COLO668 (cell line): ENCODE measurements around the gene ZNF536.
"Not testable (repeated sequence)": the region's sequence is repeated elsewhere in the genome, so short reads cannot be mapped to it uniquely, and the experiment has no call there.

ENCODE experiments used
- DNase-seq: peaks from one replicate; lab custom pipeline; 2025; ENCODE audit not compliant: unreplicated experiment; lab: John Stamatoyannopoulos, UW

Gene ZNF536

DNA sequence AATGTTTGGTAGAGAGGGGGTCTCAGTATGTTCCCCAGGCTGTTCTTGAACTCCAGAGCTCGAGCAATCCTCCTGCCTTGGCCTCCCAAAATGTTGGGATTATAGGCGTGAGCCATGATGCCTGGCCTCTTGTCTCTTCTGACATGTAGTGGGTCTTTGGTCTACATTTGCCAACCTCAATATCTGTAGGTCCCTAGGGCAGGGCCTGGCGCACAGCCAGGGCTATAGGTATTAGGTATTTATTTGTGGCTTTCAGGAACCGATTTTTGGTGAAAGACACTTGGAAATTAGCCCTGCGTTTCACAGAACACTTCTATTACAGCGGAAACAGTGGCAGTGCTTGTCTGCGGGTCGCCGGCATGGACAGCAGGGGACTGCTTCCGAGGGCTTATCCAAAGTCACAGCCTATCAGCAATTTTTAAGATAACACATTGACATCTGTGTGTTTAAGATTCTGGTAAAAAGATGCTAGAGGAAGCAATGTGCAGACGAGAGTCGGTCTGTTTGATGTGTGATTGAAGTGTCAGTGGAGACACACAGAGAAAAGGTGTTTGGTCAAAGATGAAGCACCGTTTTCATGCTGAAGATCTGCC lies 14.5 kb downstream of the ZNF536 start:
- DNase-seq: no peak

DNA sequence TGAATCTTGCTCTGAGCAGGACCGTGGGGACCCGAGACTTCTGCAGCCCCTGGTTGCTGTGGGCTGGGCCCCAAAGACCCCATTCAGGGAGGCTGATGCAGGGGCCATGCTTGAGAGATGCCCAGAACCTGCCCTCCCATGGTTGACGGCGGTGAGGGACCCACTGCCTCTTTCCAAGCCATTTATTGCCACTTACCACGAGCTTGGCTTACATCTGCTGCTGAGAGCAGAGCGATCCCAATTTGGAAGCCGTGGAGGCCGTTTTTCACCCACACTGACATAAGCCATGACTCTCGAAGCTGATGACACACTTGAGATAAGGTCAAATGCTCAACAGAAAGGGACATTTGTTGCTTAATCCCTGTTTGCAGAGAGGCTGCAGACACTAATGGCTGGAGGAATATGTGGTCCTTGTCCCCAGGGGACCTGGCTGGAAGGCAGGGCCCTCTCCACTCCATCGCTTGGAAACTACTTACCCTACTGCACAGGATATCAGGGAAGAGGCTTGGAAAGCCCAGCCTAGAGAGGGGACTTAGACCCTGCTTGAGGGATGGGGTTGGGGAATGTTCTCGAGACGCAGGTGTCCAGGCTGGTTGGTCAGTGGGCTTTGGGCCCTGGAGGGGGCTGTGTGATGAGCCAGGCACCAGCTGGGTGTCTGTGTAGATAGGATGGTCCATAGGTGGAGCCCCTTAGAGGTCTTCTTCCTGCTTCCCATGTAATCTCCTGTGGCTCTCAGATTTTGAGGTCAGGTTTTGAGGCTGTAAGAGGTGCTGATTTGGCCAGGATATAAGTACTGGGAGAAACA lies 15.3 kb downstream of the ZNF536 start:
- no peak for DNase-seq

DNA sequence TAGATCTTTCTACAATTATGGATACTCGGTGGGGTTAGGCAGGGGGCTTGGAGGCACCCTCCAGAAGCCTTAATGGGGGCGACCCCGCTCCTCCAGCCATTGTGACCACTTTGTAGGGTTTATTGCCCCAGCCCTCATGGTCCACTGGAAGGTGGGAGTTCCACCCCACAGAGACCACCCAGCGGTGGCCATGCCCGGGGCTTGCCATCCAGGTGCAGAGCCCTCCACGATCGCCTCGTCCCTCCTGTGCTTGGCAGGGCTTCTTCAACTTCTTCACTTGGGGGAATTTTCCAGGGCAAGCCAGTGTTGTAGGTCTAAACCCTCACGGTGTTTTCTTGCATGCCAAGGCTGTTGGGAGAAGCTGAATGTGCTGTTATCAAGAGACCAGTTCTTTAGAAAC lies 16.1 kb downstream of the ZNF536 start:
- no peak for DNase-seq

DNA sequence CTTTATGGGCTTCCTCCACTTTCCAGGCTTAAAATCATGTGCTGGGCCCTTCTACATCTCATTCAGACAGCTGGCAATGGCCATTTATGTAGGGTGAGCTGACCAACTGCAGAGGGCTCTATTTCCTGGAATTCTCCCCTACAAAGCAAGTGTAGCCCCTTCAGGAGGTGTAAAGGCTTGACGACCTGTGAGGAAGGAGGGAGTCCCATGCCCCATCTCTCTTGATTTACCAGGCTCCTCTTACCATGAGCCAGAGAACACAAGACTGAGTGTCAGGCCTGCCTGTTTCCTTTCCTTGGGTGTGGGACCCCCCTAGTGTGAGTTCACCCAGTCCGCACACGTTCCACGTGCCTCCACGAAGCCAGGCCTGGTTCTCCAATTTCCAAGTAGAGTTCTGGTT lies 16.6 kb downstream of the ZNF536 start:
- DNase-seq: no peak

DNA sequence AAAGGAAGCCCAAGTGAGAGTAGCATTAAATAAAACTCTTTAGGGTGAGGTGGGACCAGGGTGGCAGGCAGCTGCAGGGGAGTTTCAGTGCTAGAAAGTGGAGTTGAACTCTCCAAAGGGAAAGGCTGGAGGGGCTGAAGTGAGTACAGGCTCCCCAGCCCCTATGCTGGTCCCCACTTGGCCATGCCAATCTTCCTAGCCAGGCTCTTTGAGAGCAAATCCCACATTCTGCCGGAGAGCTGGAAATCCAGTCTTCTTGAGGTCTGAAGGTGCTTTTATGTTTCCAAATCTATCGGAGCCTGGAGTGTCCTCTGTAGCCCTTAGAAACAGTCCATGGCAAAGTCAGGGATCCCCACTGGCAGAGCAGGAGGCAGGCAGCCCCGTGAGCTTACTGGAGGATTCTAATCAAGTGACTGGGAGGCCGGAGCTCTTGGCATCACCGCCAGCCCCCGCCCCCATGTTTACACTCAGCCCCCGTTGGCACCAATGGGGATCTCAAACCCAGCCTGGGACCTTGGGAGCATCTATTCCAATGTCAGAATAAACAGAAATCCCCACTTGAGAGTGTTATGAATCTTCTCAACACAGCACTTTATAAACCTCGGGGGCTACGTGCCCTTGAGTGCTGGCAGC lies 18.3 kb downstream of the ZNF536 start:
- DNase-seq: no peak

DNA sequence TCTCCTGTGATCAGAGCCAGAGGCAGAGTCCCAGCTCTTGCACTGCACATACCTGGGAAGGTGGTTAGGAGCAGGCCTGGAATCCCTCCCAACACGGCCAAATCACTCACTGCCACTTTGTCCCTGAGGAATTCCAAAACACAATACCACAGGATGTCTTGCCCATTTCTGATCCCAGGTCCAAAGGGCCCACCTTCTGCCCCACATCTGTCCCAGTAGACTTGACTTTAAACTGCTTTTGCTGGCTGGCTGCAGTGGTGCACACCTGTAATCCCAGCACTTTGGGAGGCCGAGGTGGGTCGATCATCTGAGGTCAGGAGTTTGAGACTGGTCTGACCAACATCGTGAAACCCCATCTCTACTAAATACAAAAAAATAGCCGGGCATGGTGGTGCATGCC lies 18.9 kb downstream of the ZNF536 start:
- DNase-seq: no peak

DNA sequence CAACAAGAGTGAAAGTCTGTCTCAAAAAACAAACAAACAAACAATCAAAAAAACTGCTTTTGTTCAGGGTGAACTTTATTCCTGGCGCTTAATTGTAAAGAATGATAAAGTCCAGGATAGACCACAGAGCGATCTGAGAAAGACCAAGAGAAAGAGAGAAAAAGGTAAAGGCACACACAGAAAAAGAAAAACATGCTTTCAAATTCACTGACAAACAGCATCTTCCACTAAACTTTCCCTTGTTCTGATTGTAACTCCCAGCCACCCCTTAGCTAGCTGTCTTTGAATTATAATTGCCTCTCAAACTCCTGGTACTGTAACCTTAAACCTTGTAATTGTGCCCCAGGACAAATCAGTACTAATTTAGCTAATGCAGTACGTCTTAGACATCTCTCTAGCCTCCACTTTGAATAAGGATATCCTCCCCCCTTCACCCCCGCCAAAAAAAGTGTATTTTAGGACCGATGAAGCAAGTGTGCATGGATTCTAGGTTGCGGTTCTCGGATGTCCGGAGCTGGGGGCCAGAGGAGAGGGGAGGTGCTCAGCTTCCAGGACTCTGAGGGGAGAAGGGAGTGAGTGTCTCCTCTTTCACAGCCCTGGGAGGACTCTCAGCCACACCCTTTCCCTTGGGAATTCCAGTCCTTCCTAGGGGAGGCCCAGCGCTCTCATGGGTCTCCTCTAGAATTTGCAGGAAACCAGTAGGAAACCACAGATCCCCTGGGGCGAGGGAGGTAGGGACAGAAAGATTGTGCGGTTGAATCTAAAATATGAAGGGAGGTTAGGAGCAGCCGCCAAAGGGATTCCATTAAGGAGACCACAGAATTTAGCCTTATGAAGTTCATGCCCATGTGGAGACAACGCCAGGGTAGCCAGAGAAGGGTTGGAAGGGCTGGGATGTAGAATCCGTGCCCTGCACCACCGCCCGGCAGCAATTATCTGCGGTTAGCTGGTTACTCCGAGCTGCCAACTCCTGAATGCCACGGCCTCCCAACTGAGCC lies 19.7 kb downstream of the ZNF536 start:
- no peak for DNase-seq

DNA sequence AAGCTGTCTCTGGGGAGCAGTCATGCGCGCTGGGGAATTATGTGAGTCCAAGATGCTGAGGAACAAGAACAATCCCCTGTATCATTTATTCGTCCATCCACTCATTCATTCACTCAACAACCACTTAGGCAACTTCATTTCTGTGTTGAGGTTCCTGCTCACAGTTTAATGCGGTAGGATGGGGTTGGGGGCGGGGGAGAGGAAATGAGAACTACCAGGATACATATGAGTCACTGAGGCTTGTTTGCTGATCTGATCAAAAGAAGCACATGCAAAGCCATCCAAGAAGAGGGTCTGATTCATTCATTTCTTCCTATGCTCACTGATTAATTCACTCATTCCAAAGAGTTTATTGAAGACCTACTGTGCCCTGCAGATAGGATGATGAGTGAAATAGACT lies 20.9 kb downstream of the ZNF536 start:
- DNase-seq: no peak

DNA sequence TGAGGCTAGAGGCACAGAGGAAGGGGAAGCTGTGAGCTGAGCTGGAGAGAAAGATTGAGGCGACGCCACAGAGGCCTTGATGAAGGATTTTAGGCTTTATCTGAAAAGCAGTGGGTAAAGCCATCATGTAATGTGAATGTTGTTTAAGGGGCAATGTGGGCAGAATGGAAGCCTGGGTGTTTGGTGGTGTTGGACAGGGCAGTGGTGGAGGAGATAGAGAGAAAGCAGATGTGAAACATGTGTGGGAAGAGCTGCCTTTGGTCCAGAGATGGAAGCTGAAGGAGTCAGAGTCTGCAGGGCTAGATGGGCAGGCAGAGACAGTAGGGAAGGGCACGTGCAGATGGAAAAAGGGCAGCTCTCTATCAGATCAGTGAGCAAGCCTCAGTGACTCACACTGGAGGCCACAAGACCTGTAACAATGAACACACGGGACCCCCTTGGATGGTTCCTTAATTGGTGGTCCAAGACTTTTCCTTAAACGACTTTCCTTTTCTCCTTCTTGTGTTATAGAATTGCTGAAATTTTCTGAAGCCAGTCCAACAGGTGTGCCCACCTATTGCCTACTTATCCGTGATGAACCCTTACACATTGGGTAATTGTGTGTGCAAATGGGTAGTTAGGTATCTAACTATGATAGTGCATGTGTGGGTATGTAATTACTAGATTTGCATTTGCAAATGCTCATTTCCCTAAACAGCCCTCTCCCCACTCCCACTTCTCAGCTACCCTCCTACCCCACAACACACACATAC lies 21.7 kb downstream of the ZNF536 start:
- DNase-seq: no peak

DNA sequence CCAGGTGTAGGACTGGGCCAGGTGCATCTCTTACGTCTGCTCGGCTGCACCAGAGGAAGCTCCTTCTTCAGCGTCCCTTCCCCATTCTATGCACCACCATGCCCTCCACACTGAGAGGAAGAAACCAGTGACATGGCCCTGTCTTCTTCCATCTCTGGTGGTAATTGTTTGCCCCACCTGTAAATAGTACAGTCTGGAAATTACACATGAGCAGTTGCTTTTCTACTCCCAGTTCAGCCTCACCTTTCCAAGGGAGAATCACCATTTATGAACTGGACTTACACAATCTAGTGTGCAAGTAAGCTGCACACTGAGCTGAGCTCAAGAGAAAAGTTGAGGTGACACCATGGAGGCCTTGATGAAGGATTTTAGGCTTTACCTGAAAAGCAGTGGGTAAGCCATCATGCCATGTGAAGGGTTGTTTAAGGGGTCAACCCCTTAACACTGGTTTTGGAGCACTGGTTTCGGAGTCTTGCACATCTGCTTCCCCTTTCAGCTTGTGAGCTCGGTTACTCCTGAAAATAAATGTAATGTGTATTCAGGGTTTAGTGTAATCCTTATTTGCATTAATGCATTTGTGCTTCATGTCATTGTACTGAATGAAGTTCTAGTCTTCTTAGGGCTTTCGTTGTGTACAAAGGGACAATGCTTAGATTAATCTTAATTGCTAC lies 22.4 kb downstream of the ZNF536 start:
- no peak for DNase-seq

DNA sequence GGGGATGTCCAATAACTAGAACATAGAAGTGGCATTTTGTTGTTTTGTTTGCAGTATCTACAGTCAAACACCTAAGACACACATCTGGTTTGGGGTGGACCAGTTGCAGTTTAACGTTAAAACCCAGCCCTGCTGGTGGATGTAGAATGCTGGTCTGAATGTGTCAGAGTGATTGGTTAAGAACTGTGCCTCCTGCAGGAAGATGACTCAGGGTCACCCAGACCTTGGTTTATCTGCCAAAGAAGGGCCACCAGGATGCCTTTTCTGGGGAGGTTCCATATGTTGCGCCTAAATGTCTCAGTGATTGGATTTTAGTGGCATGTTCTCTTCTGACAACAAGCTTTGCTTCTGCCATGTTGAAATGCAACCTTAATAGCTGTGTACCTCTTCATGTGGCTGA lies 23.1 kb downstream of the ZNF536 start:
- DNase-seq: no peak

DNA sequence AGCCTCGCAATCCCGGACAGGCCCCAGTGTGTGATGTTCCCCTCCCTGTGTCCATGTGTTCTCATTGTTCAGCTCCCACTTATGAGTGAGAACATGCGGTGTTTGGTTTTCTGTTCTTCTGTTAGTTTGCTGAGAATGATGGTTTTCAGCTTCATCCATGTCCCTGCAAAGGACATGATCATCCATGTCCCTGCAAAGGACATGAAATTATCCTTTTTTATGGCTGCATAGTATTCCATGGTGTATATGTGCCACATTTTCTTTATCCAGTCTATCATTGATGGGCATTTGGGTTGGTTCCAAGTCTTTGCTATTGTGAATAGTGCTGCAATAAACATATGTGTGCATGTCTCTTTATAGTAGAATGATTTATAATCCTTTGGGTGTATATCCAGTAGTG lies 26.4 kb downstream of the ZNF536 start:
- DNase-seq: not testable (repeated sequence)

DNA sequence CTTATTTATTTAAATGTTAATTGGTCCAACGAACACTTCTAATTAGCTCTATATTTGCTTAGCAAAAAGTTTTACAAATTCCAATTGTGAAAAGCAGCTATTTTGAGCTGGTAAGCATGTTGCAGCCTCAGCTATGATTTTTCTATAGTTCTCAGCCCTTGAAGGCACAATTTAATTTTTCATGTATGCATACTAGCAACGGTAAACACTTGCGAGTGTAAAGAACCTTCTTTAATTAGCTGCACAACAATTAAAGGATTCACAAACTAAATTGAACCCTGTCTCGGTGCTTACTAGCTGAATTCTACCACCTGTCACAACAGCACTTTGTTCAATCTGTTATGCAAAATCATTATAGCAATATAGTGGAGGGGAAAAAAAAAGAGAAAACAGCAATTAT lies 29.8 kb downstream of the ZNF536 start:
- no peak for DNase-seq

DNA sequence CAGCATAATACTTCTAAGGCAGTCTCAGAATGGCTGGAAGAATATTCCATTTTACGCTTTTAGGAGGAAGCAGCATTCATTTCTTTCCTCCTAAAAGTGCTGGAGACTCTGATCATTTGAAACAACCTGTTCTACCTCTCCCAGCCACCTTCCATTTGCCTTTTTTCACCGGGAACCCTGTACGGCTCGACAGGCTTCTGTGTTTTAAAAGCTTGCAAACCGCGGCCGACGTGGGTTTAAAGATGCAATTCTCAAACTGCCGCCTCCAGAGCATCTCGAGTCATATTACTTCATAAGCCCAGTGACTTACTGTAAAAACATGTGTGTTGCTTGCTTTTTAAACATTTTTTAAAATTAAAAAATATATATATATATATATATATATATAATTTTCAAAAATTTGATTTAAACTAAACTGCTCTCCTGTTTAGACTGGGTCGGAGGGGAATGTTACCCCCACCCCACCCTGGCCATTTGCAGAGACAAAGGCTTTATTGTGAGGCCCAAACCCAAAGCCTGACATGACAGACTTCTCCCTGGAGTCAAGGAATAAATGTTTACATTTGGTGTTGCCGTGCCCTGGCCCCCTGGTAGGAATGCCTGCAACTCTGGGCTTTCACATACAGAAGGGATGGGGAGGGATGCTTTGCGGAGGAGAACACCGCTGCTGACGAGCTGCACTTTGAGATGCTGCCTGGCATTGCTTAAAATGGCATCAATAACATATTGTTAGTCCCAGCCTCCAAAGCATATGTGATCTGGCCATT lies 30.4 kb downstream of the ZNF536 start:
- DNase-seq: no peak

DNA sequence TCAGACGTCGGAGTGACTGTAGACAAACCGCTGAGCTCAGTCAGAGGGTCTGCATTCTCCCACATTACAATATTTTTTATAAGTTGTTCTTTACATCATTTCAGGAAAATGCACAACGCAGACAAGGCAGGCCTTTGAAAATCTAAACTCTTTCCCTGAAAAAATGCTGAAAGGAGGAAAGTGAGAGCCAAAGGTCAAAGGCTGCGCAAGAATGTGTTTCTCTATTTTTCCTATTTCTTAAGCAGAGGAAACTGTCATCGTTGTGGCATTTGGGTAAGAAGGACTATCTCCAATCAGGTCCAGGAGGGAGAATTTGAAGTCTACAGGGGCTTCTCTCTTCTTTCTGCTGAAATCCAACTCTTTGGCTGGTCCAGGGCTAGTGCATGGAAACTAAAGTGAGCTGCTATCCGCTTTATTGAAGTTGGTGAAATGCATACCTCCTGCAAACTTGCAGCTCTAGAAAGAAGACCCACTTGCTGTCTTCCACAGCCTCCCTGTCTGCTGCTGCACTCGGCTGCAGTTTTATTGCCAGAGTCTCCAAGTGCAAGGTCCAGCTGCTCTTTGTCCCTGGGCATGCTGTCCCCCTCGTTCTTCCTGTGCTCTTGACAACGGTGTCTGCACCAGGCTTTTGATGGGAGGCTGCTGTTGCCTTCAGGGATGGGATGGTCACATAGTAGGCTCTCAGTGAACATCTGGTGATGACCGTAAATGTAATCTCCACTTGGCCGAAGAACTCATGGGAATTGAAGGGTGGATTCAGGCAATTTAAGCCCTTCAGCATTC lies 31.2 kb downstream of the ZNF536 start:
- no peak for DNase-seq

DNA sequence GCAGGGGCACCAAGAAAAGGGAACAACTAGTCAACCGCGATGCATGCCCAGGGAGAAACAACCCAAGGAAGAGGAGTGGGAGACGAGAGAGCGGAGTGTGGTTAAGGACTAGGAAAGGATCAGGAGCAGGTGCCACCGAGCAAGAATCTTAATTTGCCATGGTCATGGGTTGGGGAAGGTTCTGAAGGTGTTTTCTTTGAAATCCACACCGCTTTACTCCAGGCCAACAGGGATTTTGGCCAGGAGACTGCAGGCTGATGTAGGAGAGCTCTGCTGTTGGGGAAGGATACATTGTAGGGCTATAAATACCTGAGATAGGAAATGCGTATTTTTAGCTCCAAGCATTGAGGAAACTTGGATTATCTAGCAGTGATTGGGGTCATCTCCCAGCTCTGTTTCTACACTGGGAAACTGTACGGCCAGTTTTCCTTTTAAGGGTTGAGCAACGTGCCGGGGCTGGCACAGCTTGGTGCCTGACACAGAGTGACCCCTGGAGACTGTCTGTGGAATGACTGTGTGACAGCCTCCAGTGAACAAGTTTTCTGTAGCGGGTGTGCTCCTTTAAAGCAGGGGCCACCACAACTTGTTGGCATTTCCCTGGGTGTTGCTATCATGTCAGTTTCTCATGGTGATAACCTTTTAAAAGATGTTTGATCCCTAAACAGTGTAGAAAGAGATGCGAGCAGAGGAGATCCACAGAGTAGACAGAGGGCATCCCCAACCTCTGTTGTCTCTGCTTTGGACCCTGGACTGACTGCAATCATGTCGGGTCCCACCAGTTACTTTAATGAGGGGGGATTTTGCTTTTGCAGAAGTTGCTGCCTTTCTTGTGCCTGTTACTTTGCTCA lies 34.3 kb downstream of the ZNF536 start:
- DNase-seq: no peak

DNA sequence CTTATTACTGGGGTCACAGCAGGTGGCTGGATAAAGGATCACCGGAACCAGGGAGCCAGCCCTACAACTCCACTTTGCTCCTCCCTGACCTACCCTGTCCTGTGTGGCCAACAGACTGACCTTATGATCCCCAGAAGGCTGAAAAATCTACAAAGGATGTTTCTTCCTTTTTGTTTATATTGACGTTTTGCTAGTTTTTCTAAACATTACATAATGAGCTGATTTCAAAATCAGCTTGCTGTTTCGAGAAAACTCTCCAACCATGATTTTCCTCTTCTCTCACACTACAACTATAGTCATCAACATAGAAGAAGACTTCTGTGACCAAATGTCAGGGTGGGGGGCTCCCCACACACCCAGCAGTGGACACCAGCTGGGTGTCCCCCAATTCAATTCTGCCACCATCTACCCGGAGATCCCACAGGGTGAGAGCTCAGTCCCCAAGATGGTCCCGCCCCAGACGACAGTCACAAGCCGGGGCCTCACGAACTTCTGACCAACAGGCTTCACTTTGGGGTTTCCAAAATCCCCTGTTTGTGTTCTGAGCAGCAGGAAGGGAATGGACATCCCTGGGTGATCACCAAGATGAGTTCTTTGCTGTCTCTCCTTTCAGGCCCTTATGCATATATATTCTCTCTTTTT lies 35.0 kb downstream of the ZNF536 start:
- no peak for DNase-seq
